NCI-H2196 (cell line): ENCODE measurements around the gene COL19A1.
"Not testable (repeated sequence)": the region's sequence is repeated elsewhere in the genome, so short reads cannot be mapped to it uniquely, and the experiment has no call there.

Experiments
- DNase-seq: peaks from one replicate; lab custom pipeline; 2025; ENCODE audit not compliant: unreplicated experiment; lab: John Stamatoyannopoulos, UW

Gene COL19A1

DNA sequence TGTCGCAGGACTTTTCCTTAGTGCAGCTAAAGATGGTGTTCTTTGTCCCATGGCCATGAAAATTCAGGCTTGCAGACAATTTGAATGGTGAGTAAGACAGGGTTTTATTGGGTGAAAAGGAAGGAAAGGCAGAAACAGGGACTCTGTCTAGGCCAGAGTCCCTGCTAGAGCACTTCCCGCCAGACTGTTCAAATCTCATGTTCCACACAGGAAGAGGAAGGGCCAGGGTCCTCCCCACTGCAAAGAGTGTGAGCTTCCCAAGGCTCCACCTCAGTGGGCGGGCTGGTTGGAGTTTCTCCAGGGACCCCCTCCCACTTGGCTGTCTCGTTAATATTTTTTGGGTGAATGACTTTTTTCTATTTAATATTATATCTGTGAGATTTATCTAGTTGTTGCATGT is 29.0 kb downstream of the COL19A1 start:
- no peak for DNase-seq

DNA sequence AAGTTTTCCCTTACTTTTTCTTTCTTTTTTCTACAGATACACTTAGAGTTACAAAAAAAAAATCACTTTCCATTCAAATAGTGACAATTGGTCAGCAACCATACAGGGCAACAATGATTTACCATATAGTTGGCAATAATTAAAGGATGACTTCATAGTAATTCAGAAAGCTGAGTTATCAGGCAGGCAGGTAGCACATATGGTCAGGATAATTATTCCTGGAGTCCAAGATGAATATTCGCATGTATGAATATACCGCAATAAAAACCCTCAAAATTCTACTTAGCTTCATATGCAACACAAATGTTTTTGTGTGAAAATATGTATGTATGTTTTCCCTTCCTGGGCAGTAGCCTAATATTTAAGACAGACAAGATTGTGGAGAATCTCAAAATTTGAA is 34.5 kb downstream of the COL19A1 start:
- DNase-seq = no peak

DNA sequence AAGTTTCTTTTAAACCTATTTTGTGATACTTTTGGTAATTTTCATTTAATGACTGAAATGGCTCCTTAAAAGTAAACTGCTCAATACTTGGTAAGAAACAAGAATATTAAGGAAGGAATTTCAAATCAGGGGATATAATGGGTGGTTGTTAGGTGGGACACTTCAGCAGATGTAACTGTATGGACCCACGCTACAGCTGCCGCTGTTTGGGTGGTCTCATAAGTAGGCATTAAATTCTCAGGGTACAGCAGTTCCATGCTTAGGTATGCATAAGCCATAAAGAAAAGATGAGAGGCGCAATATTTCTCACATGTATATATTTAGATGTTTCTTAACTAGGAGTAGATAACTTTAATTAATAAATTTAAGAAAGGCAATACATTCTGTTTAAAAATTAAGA is 35.0 kb downstream of the COL19A1 start:
- no peak for DNase-seq

GRCh38 chr6:69907981-69908498 is 41.7 kb downstream of the COL19A1 start:
- no peak for DNase-seq

DNA sequence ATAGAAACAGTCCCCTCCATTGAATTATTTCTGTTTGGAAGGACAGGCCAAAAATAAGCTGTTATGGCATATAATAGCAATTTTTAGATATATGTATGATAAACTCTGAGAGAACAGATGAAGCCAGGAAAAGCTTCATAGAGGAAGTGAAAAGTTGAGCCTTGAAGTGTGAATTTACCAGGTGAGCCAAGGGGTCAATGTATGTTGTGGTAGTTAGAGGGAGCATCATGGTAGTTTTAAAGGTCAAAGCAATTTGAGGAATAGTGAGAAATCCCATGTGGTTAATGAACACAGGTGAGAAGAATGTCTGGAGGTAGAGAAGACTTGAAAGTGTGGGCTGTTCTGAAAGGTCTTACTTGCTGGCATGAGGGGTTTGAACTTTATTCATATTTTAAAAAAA is 47.0 kb downstream of the COL19A1 start:
- DNase-seq = no peak

DNA sequence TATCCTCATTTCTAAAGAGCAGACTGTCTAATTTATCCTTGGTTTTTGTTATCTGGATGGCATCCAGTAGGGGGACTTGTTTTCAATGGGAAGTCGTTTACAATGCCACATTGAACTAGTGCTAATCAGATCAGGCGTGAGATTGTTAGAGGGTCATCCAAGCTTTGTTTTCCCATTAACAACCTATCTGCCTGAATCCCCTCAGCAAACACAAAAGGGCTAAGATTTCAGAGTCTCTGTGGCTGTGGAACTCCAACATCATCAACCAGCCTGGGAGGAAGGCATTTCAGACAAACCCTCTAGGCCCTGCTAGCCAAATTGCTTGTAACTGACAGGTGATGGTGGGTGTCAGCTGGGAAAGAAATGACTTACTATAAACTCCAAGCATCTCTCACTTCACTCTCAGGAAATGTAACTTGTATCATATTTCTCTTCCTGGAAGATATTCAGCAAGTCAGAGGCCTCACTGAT is 47.7 kb downstream of the COL19A1 start:
- DNase-seq = no peak

DNA sequence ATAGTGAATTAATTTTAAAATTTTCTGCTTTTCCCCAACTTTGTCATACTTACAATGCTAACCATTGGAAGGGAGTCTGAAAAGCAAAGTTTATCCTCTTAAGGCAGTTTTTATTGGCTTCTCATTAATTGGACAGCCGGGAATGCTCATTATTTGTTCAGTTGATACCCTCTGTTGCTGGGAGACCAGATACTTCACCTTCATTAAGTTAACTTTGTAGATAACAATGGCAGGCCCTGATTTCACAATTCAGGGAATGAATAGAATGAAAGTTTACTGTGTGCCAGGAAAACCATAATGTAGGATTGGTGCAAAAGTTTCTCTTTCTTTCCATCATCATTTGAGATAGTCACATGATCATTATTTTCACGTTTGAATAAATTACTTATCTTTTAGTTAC is 49.0 kb downstream of the COL19A1 start:
- DNase-seq = no peak

DNA sequence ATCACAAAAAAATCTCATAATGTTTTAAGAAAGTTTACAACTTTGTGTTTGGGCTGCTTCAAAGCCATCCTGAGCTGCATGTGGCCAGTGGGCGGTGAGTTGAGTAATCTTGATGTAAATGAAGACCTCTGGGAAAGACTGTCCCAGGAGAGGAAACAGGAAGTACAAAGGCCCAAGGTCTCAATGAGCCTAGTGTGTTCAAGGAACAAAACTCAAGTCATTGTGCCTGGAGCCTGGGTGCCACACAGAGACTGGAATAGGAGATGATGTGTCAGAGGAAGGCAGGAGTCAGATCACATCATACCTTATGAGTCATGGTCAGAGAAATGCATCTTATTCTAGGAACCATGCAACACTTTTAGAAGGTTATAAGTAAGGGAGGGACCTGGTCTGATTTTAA is 51.5 kb downstream of the COL19A1 start:
- DNase-seq = no peak

GRCh38 chr6:69918813-69919475 is 52.6 kb downstream of the COL19A1 start:
- no peak for DNase-seq

GRCh38 chr6:69921066-69921465 is 54.7 kb downstream of the COL19A1 start:
- DNase-seq = not testable (repeated sequence)

DNA sequence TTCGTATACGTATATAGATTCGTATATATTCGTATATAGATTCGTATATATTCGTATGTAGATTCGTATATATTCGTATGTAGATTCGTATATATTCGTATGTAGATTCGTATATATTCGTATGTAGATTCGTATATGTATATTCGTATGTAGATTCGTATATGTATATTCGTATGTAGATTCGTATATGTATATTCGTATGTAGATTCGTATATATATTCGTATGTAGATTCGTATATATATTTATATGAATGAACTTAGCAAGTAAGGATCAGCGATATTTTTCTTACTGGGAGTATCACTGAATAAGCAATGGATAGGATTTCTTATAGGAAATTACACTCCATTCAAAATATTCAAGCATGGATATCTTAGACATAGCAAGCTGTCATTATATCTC is 55.3 kb downstream of the COL19A1 start:
- DNase-seq = not testable (repeated sequence)

DNA sequence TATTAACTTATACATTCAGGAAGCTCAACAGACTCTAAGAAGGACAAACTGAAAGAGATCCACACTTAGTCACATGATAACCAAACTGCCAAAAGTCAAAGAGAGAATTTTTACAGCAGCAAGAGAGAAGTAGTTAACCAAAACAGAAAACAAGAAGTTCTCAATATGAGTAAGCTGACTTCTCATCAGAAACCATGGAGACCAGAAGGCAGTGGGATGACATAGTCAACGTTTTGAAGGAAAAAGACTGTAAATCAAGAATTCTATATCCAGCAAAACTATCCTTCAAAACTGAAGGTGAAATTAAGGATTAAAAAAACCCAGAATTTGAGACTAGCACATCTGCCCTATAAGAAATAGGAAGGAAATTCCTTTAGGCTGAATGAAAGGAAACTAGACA is 60.4 kb downstream of the COL19A1 start:
- DNase-seq = no peak

- DNase-seq = no peak
Measured at GRCh38 chr6:69933239-69933638, 66.9 kb downstream of the COL19A1 start.

DNA sequence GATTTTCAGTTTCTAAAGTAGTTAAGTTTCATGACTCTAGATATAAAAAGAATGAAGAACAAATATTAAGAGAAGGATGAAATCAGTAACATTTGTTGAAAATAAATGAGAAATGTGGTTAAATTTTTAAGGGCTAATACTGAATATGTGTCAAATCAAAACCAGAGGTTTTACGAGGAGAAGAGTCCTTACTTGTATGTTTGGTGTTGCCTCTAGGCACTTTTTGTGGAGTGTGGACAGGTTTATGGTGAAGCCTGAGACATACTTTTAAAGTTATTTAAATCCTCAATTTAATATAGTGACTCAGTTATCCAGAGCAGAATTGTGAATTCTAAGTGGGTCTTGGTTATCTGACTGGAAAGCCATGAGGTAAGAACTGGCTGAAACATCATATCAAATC is 68.7 kb downstream of the COL19A1 start:
- DNase-seq = no peak

- DNase-seq = no peak
Measured at GRCh38 chr6:69936674-69937363, 70.5 kb downstream of the COL19A1 start.

GRCh38 chr6:69937402-69938136 is 71.2 kb downstream of the COL19A1 start:
- DNase-seq = no peak

- no peak for DNase-seq
Measured at GRCh38 chr6:69942485-69942884, 76.1 kb downstream of the COL19A1 start.

DNA sequence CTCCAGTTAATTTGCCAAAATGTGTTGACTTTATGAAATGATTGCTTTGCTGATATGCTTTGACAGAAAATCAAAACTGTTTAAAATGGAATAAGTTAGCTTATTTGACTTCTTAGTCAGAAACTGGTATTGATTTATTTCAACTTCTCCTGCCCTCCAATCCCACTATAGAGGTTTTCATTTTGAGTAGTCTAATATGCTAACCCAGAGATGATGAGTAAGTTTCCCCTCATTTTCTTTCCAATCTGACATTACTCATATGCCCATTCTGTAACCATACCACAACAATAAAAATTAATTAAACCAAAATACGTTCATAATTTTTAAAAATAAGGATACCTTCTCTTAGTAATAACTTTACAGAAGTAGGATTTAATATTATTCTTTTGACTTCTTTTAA is 78.8 kb downstream of the COL19A1 start:
- no peak for DNase-seq

DNA sequence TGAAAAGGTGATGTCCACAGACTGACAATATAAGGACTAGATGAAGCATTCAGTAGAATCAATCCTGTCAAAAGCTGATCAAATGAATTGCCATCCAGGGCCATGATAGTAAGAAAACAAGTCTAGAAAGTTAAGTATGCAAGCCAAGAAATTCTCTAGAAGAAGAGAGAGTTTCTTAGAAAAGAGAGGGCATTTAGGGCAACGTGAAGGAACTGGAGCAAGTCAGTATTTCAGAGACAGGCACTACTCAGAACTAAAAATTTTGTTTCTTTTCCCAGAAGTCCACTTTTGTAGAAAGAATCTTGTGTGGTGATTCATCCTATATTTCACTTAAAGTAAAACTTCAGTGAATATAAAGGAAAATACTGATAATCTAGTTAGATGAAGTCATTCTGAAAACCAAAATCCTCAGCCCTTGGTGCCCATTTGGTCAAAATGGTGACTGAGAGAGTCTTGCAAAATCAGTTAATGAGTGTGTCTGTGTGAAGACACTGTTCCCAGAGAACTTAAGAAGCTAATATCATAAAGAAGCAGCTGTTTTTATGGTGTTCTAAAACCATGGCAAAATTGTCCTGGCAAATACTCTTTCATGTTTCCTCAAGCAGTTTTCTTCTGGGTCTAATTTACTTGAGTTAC is 82.2 kb downstream of the COL19A1 start:
- DNase-seq = no peak

- no peak for DNase-seq
Measured at GRCh38 chr6:69953491-69953890, 87.1 kb downstream of the COL19A1 start.

DNA sequence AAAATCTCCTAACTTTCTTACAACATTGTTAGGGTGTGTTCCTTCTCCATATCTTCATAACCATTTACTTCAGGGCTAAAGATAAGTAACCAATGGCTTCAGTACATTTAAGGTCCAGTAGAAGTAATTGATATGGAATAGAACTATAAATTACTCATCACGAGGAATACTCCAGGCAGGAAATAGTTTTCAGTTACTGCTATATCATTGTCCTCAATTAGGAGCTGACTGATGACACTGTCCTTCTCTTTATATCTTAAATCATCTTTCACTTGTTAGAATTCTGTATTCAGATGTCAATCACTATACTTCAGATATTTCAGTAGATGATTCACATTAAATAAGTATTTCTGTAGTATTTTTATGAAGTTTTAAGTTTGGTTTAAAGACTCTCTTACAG is 88.4 kb downstream of the COL19A1 start:
- DNase-seq = no peak
